NCI-H1092 (cell line): ENCODE measurements around the gene KCNG4.

Source experiments
- DNase-seq: peaks from one replicate; lab custom pipeline; 2025; lab: John Stamatoyannopoulos, UW

KCNG4 gene

DNA sequence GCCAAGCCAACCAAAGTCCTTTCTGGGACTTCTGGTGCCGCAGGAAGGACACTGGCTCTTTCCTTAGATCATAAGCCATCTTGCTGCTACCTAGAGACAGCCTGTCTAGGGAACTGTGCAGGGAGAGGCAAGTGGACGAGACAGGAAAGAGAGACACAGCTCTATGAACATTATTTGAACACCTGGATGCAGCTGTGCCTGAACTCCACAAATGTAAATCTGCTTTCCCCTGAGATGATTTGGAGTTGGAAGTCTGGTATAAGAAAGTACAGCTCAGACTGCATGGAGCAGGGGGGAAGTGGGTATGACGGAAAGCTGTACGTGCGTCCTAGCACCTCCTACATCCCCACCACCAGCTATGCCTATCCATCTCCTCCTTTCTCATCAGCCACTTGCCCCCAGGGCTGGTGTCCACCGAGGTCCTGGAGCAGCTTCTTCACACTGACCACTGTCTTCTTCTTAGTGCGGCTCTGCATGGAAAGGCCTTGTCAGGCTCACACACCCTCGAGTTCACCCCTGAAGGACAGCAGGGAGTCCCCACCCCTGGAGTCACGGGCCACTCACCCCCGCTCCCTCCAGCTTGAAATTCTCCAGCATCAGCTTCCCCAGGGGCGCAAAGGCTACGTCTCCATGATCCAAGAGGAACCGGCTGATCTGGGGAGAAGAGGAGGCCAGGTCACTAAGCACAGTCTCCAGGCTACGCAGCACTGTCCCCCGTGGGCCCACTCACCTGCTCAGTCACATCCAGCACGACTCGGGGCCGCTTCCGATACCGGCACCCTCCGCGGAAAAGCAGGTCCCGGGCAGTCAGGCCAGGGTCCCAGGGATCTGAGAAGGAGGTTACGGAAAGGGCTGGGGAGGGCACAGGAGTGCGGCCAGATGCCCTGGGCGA, 56.9 kb downstream of the KCNG4 start:
- no peak for DNase-seq

- no peak for DNase-seq
These were observed 57.7 kb downstream of the KCNG4 start for GRCh38 chr16:84182104-84182503.

GRCh38 chr16:84181144-84181915, 58.5 kb downstream of the KCNG4 start:
- no peak for DNase-seq

- no peak for DNase-seq
These were observed 59.2 kb downstream of the KCNG4 start for GRCh38 chr16:84180519-84181140.

DNA sequence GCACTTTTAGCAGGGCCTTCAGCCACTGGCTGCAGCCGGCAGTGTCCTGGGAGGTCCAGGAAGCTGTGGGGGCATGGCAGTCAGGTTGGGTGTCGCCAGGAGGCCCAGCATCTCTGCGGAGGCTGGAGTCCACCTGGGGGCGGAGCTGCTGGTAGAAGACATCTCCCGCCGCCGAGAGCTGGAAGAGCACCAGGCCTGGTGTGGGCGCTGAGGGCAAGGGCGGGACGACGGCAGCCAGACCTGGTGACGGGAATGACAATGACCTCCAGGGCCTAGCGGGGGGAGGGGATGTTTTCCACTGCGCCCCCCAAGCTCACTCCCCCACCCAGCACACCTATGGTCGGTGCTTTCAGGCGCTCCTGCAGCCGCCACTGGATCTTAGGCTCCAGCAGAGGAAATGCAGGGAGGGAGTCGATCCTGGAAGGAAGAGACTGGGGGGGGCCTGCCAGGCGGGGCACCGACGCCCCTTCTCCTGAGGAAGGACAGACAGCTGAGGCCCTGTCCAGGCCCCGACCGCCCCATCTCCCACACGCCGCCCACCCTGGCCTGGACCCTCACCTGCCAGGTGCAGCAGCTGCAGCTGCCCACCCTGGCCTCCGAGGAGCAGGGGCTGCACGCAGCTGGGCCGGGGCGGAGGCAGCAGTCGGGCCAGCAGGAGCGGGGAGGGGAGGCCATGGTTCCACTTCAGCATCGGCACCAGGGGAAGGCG, 60.0 kb downstream of the KCNG4 start:
- no peak for DNase-seq

GRCh38 chr16:84178892-84179611, 60.8 kb downstream of the KCNG4 start:
- DNase-seq, result no peak

GRCh38 chr16:84178146-84178765, 61.6 kb downstream of the KCNG4 start:
- no peak for DNase-seq

GRCh38 chr16:84177741-84178073, 62.1 kb downstream of the KCNG4 start:
- DNase-seq, result no peak

DNA sequence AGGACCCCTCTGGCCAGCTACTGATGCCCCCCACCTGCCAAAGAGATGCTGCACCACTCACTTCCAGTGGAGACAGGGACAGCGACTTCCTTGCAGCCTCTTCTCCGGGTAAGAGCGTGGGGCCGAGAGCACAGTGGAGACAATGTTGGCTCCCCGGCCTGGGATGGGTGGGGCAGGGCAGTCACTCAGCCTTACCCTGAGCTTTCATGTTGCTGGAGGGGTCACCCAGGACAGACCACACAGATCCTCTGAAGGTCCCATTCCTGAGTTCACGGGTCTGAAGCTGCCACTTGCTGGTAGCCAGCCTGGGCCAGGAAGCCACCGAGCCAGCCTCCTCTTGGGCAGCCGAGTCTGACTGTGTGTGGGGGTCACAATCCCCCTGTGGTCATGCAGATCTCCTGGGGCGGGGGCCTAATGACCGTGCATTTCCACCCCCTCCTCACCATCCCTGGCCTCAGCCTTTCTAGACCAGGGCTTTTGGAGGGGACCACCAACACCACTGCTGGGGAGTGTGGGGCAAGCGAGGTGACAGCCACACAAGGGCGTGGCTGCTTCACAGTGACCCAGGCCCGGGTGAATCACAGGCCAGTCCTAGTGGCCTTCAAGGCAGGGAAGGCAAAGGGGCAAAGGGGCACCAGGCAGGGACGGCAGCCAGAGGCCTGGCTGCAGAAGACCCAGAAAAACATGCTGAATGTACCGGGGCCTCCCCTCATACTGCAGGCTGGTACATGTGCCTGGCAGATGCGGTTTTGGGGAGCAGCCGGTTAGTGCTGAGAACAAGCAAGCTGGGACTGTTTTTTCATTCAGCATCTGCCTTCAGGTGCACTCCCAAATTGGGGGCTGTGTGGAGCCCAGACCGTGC, 63.4 kb downstream of the KCNG4 start:
- DNase-seq, result no peak

GRCh38 chr16:84175350-84176081, 64.3 kb downstream of the KCNG4 start:
- DNase-seq, result peak; percentile 27

DNA sequence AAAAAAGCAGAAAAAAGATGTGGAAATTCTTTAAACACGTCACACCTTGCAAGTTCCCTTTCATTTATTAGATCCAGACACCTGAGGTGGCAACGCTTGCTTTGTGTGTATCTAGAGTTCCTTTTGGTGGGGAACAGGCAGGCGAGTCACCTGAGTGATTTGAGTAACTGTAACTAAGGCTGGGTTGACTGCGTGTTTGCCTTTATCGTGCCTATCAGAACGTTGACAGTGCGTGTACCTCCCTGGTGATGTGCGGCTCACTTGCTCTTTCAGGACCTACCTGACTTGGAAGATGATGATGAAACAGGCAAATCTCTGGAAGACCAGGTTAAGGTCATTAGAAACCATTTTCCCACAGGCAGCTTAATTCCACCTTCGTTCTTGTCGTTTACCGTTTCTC, 65.4 kb downstream of the KCNG4 start:
- DNase-seq, result no peak

GRCh38 chr16:84169765-84170310, 70.0 kb downstream of the KCNG4 start:
- no peak for DNase-seq
